ENCODE data around the gene RPS6KA4.

The RPS6KA4 gene

GRCh38 chr11:64327375-64327774, 31.6 kb upstream of the RPS6KA4 start:
- no peak for DNase-seq (ENCODE audit: low read depth)

DNA sequence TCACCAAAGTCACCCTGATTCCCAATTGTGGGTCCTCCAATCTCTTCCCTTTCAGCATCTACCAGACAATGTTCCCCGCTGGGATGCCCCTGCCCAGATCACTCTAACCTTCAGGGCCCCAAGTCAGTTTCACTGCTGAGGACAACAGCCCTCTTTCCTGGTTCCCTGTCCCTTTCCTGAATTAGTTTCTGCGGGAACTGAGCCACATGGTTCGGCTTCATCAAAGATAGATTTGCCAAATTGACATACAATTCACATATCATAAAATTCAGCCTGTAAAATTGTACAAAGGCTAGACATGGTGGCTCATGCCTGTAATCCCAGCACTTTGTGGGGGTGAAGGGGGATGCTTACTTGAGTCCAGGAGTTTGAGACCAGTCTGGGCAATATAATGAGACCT, 31.0 kb upstream of the RPS6KA4 start:
- DNase-seq (ENCODE audit: low read depth): no peak

DNA sequence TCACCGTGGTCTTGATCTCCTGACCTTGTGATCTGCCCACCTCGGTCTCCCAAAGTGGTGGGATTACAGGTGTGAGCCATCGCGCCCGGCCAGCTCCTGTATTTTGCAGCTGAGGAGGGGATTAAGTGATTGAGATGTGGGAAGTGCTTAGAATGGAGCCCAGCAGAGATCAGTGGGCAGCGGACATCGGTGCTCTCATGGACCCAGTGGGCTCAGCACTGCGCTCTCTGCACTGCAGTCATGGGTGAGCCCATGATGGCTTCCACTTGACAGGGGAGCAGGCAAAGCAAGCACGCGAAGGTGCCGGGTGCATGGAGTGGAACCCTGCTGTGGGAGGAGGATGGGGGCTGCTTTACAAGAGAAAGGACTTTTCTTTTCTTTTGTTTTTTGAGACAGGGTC, 28.1 kb upstream of the RPS6KA4 start:
- no peak for DNase-seq (ENCODE audit: low read depth)

- DNase-seq (ENCODE audit: low read depth): peak; percentile 33
These were observed 27.2 kb upstream of the RPS6KA4 start for GRCh38 chr11:64331569-64332371.

GRCh38 chr11:64333556-64333955, 25.4 kb upstream of the RPS6KA4 start:
- DNase-seq (ENCODE audit: low read depth): no peak

- no peak for DNase-seq (ENCODE audit: low read depth)
These were observed 23.9 kb upstream of the RPS6KA4 start for GRCh38 chr11:64334764-64335735.

- no peak for DNase-seq (ENCODE audit: low read depth)
These were observed 21.3 kb upstream of the RPS6KA4 start for GRCh38 chr11:64337538-64338249.

DNA sequence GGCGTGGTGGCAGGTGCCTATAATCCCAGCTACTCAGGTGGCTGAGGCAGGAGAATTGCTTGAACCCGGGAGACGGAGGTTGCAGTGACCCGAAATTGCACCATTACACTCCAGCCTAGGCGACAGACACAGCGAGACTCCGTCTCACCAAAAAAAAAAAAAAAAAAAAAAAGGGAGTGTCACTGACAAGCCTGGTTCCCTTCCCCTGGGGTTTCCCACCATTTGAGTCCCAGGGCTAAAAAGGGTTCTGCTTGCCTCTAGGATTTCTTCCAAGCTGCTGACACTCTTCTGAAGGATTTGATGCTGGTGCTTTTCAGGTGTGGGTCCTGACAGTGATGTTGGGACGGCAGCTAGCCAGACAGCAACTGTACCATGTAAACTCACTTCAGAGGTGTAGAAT, 20.2 kb upstream of the RPS6KA4 start:
- DNase-seq (ENCODE audit: low read depth): no peak

- DNase-seq (ENCODE audit: low read depth): no peak
These were observed 19.7 kb upstream of the RPS6KA4 start for GRCh38 chr11:64339286-64339685.

- peak; percentile 77 for DNase-seq (ENCODE audit: low read depth)
These were observed 19.1 kb upstream of the RPS6KA4 start, which contains the start of gene CCDC88B for GRCh38 chr11:64339754-64340408. CCDC88B (plus strand) TSS chr11:64340204; CDS start chr11:64340267, 63 bp downstream.

DNA sequence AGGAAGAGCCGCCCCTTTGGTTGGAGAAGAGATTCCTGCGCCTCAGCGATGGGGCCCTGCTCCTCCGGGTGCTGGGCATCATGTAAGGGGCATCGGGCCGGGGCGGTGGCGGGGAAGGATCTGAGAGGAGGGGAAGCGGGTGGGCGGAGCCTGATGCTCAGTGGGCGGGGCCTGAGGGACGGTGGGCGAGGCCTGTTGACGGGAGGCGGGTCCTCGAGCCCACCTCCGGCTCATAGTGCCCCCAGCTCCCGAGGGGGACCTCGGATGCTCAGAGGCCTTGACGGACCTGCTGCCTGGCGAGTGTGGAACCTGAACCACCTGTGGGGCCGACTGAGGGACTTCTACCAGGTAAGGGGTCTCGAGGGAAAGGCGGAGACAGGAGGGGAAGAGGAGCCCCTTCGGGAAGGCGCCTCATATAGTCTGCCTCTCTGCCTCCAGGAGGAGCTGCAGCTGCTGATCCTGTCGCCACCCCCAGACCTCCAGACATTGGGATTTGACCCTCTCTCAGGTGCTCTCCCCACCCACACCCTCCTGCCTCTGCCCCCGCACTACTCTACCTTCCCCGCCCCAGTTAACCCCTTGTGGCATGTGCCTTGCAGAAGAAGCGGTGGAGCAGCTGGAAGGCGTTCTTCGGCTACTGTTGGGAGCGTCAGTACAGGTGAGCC, 18.2 kb upstream of the RPS6KA4 start:
- peak; percentile 69 for DNase-seq (ENCODE audit: low read depth)

DNA sequence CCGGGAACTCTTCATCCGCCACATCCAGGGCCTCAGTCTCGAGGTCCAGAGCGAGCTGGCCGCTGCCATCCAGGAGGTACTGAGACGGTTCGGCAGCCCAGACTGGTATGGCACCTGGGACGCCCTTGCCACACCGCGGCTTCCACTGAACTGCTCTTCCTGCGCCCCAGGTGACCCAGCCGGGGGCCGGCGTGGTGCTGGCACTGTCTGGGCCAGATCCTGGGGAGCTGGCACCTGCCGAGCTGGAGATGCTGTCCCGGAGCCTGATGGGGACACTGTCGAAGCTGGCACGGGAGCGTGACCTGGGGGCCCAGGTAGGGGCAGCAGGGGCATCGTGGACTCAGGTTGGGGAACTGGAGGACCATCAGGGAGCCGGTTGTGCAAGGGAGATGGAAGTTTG, 17.5 kb upstream of the RPS6KA4 start:
- no peak for DNase-seq (ENCODE audit: low read depth)

DNA sequence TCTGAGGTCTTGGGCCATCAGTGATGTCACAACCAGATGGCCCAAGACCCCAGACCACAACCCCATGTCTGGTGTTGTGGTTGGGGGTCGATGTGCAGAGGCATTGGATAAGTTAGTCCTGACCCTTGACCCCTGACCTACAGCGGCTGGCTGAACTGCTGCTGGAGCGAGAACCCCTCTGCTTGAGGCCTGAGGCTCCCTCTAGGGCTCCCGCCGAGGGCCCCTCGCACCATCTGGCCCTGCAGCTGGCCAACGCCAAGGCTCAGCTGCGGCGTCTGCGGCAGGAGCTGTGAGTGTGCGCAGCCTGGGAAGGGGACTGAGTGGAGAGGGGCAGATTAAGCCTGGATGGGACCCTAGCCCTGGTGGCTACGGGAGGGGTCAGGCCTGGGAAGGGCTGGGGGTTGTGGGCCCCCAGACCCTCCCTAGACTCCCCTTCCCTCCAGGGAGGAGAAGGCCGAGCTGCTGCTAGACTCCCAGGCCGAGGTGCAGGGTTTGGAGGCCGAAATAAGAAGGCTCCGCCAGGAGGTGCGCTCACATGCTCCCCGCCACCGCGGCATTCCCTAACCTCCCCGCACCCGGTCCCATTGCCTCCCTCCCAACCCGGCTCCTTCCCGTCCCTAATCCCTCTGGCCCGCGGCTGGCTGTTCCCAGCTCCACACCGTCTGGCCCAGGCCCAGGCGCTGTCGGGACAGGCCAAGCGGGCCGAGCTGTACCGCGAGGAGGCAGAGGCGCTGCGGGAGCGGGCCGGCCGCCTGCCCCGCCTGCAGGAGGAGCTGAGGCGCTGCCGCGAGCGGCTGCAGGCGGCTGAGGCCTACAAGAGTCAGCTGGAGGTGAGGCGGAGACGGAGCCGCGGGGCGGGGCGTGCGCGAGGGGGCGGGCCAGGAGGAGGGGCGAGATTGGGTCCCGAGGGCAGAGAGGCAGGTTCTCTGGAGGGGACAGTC, 16.8 kb upstream of the RPS6KA4 start:
- DNase-seq (ENCODE audit: low read depth): peak; percentile 74

DNA sequence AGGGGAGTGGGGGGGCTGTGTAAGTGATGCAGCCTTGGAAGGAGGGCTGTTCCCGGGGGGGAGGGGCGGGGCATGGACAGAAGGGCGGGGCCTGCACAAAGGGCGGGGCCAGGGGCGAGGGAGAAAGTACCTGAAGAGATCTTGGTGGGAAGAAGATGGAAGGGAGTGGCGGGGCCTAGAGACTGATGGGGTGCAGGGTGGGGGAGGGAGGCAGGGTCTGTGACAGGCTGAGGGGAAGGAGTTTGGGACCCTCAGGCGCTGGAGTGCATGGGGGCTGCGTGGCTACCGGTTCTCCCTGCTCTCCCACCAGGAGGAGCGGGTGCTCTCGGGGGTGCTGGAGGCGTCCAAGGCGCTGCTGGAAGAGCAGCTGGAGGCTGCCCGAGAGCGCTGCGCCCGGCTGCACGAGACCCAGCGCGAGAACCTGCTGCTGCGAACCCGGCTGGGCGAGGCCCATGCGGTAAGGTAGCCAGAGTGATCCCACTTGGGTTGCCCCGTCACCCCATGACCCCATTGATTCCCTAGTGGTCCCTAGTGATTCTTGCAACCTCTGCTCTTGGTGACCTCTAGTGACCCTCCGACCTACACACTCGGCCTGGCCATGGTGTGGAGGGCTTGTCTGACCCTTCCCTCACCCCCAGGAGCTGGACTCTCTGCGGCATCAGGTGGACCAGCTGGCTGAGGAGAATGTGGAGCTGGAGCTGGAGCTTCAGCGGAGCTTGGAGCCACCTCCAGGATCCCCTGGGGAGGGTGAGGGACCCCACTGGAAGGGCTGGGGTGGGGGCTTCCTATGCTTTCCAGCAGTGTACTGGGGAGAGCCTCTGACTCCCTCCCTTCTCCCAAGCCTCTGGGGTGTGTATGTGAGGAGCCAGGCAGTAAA, 15.9 kb upstream of the RPS6KA4 start:
- no peak for DNase-seq (ENCODE audit: low read depth)

- DNase-seq (ENCODE audit: low read depth): no peak
These were observed 15.0 kb upstream of the RPS6KA4 start for GRCh38 chr11:64343767-64344559.

DNA sequence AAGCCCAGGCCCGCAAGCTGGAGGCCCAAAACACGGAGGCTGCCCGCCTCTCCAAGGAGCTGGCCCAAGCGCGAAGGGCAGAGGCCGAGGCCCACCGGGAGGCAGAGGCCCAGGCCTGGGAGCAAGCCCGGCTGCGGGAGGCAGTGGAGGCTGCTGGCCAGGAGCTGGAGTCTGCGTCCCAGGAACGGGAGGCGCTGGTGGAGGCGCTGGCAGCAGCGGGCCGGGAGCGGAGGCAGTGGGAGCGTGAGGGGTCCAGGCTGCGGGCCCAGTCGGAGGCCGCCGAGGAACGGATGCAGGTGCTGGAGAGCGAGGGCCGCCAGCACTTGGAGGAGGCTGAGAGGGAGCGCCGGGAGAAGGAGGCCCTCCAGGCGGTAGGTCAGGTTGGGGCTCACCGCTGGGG, 14.2 kb upstream of the RPS6KA4 start:
- DNase-seq (ENCODE audit: low read depth): no peak

DNA sequence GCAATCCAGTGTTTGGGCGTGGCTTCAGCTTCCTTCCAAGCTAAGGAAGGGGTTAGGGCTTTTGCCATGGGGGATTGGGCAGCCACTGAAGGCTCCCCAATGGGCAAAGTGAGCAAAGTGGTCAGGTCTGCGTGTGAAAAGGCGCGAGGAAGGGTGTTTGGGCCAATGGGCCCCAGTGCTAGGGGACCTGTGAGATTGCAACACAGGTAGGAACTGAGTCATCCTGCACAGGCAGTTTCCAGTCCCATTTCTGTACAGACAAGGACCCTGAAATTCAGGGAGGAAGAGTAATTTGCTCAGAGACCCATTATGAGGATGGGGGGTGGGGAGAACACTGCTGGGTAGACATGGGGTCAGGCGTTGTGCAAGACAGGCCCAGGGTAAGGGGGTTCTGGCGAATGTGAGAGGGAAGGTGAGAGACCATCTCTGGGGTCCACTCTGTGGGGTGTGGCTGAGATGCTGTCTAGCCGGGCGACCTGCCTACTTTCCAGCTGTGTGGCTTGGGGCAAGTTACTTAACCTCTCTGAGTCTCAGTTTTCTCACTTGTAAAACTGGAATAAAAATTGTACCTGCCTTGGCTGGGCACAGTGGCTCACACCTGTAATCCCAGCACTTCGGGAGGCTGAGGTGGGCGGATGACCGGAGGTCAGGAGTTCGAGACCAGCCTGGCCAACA, 11.6 kb upstream of the RPS6KA4 start:
- no peak for DNase-seq (ENCODE audit: low read depth)
